ENCODE measurements around the gene MBTPS1. TPM values are rescaled to one million over a fixed set of nuclear protein-coding genes. Genes with fewer than 3 reads are reported as not detected.

Gene MBTPS1
- total and polyA plus RNA-seq, 4 donors: 21.1 to 65.0 (median 30.8) TPM

DNA sequence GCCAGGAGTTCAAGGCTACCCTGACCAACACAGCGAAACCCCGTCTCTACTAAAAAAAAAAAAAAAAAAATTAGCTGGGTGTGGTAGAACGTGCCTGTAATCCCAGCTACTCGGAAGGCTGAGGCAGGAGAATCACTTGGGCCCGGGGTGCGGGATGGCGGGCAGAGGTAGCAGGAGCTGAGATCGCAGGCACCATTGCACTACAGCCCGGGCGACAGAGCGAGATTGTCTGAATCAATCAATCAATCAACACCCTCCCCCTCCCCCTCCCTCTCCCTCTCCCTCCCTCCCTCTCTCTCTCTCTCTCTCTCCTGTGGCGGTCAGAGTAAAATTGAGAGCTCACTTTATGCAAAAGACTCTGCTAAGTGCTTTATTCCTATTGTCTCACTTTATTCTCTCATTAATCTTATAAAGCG is 27.1 kb upstream of the MBTPS1 start:
- H3K4me3 ChIP-seq (ENCODE audit: low read depth in 1 of 3, low read length in 3 of 3): peak overlapping the region; percentile 49 to 92 (median 86)
- H3K9me3 ChIP-seq (ENCODE audit: control insufficient read depth in 4 of 4, low read length in 3 of 4): no peaks in the 10 kb centered on the region
- DNase-seq (ENCODE audit: low spot score): no peak
- no peak overlapping the region for H3K9ac ChIP-seq (ENCODE audit: low read depth in 1 of 2, low read length in 2 of 2)
- 36% methylated on average over 13 of the region's 13 CpGs for WGBS
- H3K4me1 ChIP-seq (ENCODE audit: control insufficient read depth in 4 of 4, insufficient read depth in 4 of 4, low read length in 3 of 4): peaks cover 3 to 9% (median 8%) of the 10 kb centered on the region in 4 donors
- TF ChIP-seq FOXA2 (IDR thresholded peaks at IDR 0.05) (no peak), SP1 (IDR thresholded peaks at IDR 0.05) (no peak)
- TF ChIP-seq, protein P1, sequence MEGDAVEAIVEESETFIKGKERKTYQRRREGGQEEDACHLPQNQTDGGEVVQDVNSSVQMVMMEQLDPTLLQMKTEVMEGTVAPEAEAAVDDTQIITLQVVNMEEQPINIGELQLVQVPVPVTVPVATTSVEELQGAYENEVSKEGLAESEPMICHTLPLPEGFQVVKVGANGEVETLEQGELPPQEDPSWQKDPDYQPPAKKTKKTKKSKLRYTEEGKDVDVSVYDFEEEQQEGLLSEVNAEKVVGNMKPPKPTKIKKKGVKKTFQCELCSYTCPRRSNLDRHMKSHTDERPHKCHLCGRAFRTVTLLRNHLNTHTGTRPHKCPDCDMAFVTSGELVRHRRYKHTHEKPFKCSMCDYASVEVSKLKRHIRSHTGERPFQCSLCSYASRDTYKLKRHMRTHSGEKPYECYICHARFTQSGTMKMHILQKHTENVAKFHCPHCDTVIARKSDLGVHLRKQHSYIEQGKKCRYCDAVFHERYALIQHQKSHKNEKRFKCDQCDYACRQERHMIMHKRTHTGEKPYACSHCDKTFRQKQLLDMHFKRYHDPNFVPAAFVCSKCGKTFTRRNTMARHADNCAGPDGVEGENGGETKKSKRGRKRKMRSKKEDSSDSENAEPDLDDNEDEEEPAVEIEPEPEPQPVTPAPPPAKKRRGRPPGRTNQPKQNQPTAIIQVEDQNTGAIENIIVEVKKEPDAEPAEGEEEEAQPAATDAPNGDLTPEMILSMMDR (IDR thresholded peaks at IDR 0.05; ENCODE audit: low read depth, low read length, missing input control): no peak
- TF ChIP-seq, protein P2, sequence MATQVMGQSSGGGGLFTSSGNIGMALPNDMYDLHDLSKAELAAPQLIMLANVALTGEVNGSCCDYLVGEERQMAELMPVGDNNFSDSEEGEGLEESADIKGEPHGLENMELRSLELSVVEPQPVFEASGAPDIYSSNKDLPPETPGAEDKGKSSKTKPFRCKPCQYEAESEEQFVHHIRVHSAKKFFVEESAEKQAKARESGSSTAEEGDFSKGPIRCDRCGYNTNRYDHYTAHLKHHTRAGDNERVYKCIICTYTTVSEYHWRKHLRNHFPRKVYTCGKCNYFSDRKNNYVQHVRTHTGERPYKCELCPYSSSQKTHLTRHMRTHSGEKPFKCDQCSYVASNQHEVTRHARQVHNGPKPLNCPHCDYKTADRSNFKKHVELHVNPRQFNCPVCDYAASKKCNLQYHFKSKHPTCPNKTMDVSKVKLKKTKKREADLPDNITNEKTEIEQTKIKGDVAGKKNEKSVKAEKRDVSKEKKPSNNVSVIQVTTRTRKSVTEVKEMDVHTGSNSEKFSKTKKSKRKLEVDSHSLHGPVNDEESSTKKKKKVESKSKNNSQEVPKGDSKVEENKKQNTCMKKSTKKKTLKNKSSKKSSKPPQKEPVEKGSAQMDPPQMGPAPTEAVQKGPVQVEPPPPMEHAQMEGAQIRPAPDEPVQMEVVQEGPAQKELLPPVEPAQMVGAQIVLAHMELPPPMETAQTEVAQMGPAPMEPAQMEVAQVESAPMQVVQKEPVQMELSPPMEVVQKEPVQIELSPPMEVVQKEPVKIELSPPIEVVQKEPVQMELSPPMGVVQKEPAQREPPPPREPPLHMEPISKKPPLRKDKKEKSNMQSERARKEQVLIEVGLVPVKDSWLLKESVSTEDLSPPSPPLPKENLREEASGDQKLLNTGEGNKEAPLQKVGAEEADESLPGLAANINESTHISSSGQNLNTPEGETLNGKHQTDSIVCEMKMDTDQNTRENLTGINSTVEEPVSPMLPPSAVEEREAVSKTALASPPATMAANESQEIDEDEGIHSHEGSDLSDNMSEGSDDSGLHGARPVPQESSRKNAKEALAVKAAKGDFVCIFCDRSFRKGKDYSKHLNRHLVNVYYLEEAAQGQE (IDR thresholded peaks at IDR 0.05): no peak
- TF ChIP-seq, protein P3, sequence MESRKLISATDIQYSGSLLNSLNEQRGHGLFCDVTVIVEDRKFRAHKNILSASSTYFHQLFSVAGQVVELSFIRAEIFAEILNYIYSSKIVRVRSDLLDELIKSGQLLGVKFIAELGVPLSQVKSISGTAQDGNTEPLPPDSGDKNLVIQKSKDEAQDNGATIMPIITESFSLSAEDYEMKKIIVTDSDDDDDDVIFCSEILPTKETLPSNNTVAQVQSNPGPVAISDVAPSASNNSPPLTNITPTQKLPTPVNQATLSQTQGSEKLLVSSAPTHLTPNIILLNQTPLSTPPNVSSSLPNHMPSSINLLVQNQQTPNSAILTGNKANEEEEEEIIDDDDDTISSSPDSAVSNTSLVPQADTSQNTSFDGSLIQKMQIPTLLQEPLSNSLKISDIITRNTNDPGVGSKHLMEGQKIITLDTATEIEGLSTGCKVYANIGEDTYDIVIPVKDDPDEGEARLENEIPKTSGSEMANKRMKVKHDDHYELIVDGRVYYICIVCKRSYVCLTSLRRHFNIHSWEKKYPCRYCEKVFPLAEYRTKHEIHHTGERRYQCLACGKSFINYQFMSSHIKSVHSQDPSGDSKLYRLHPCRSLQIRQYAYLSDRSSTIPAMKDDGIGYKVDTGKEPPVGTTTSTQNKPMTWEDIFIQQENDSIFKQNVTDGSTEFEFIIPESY (IDR thresholded peaks at IDR 0.05): no peak
- H3K27ac ChIP-seq (ENCODE audit: low read depth in 1 of 2, low read length in 2 of 2): no peak overlapping the region
- H3K27me3 ChIP-seq (ENCODE audit: control insufficient read depth in 4 of 4, insufficient read depth in 4 of 4, low read length in 3 of 4): no peaks in the 10 kb centered on the region
- no peaks in the 10 kb centered on the region for H3K36me3 ChIP-seq (ENCODE audit: control insufficient read depth in 4 of 4, insufficient read depth in 3 of 4, low read depth in 1 of 4, low read length in 3 of 4)

DNA sequence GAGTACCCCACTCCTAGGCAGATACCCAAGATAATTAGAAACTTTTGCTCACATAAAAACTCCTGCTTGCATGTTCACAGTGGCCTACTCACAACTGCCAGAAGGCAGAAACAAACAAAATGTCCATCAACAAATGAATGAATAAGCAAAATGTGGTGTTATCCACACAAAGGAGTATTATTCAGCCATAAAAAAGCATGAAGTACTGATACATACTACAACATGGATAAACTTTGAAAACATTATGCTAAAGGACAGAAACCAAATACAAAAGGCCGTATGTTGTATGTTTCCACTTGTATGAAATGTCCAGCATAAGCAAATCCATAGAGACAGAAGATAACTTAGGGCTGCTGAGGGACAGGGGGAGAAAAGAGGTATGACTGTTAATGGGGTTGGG is 26.3 kb upstream of the MBTPS1 start:
- H3K36me3 ChIP-seq (ENCODE audit: control insufficient read depth in 4 of 4, insufficient read depth in 3 of 4, low read depth in 1 of 4, low read length in 3 of 4): no peaks in the 10 kb centered on the region
- TF ChIP-seq, protein P4, sequence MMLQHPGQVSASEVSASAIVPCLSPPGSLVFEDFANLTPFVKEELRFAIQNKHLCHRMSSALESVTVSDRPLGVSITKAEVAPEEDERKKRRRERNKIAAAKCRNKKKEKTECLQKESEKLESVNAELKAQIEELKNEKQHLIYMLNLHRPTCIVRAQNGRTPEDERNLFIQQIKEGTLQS (IDR thresholded peaks at IDR 0.05): no peak
- no peak overlapping the region for H3K4me3 ChIP-seq (ENCODE audit: low read depth in 1 of 3, low read length in 3 of 3)
- no peaks in the 10 kb centered on the region for H3K9me3 ChIP-seq (ENCODE audit: control insufficient read depth in 4 of 4, low read length in 3 of 4)
- no peak overlapping the region for H3K27ac ChIP-seq (ENCODE audit: low read depth in 1 of 2, low read length in 2 of 2)
- H3K27me3 ChIP-seq (ENCODE audit: control insufficient read depth in 4 of 4, insufficient read depth in 4 of 4, low read length in 3 of 4): no peaks in the 10 kb centered on the region
- no peak for DNase-seq (ENCODE audit: low spot score)
- 93% methylated on average over 1 of the region's 1 CpG for WGBS
- H3K9ac ChIP-seq (ENCODE audit: low read depth in 1 of 2, low read length in 2 of 2): no peak overlapping the region
- H3K4me1 ChIP-seq (ENCODE audit: control insufficient read depth in 4 of 4, insufficient read depth in 4 of 4, low read length in 3 of 4): peaks cover 3 to 9% (median 8%) of the 10 kb centered on the region in 4 donors

DNA sequence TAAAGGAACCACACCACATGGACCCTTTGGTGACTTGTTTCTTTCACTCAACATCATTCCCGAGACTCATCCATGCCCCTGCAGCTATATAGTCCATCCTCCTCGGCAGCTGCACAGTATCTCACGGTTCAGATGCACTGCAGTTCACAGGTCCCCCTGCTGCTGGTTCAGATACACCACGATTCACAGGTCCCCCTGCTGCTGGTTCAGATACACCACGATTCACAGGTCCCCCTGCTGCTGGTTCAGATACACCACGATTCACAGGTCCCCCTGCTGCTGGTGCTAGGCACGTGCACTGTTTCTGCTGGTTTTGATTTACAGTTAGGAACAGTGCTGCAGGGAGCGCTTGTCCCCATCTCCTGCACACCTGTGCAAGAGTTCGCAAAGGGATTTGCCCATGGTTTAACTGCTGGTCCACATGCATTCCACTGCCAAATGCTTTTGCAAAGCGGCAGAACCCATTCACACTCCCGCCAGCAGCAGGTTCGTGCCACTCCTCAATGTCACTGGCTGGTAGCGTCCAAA is 24.5 kb upstream of the MBTPS1 start:
- no peaks in the 10 kb centered on the region for H3K36me3 ChIP-seq (ENCODE audit: control insufficient read depth in 4 of 4, insufficient read depth in 3 of 4, low read depth in 1 of 4, low read length in 3 of 4)
- H3K27me3 ChIP-seq (ENCODE audit: control insufficient read depth in 4 of 4, insufficient read depth in 4 of 4, low read length in 3 of 4): no peaks in the 10 kb centered on the region
- H3K9ac ChIP-seq (ENCODE audit: low read depth in 1 of 2, low read length in 2 of 2): no peak overlapping the region
- H3K9me3 ChIP-seq (ENCODE audit: control insufficient read depth in 4 of 4, low read length in 3 of 4): no peaks in the 10 kb centered on the region
- H3K4me1 ChIP-seq (ENCODE audit: control insufficient read depth in 4 of 4, insufficient read depth in 4 of 4, low read length in 3 of 4): peaks cover 3 to 9% (median 8%) of the 10 kb centered on the region in 4 donors
- H3K27ac ChIP-seq (ENCODE audit: low read depth in 1 of 2, low read length in 2 of 2): no peak overlapping the region
- 82% methylated on average over 13 of the region's 13 CpGs for WGBS
- no peak overlapping the region for H3K4me3 ChIP-seq (ENCODE audit: low read depth in 1 of 3, low read length in 3 of 3)
- no peak for DNase-seq (ENCODE audit: low spot score)
- no peak for TF ChIP-seq YY1 (IDR thresholded peaks at IDR 0.05)
- no peak for TF ChIP-seq FOXA1 (IDR thresholded peaks at IDR 0.05)
- no peak for TF ChIP-seq SP1 (IDR thresholded peaks at IDR 0.05)
- TF ChIP-seq, protein P5, sequence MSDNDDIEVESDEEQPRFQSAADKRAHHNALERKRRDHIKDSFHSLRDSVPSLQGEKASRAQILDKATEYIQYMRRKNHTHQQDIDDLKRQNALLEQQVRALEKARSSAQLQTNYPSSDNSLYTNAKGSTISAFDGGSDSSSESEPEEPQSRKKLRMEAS (IDR thresholded peaks at IDR 0.05): no peak
- no peak for TF ChIP-seq FOXA2 (IDR thresholded peaks at IDR 0.05)
- TF ChIP-seq, protein P4 (IDR thresholded peaks at IDR 0.05): no peak
- no peak for TF ChIP-seq HNF4G (IDR thresholded peaks at IDR 0.05)
- TF ChIP-seq, protein P2 (IDR thresholded peaks at IDR 0.05): no peak
- TF ChIP-seq EGR1 (IDR thresholded peaks at IDR 0.05; ENCODE audit: low read depth in 2 of 2): no peak
- TF ChIP-seq TAF1 (conservative IDR thresholded peaks at IDR 0.05): no peak
- no peak for TF ChIP-seq RAD21 (IDR thresholded peaks at IDR 0.05)

Data from liver (tissue), 9 donors.